ENCODE data around the gene MAVS.

The MAVS gene

GRCh38 chr20:3812975-3813847 lies 33.4 kb upstream of the MAVS start:
- Mint-ChIP-seq H3K4me1 (peaks cover 9% of the 10 kb centered on the region), H3K36me3 (ENCODE audit: low read depth) (no peaks in the 10 kb centered on the region), H3K9me3 (no peaks in the 10 kb centered on the region), H3K27me3 (ENCODE audit: low read depth, poor library complexity) (peaks cover 16% of the 10 kb centered on the region), H3K27ac (no peak overlapping the region), H3K4me3 (no peak overlapping the region)
- no peak for TF ChIP-seq CTCF (IDR thresholded peaks at IDR 0.05)
- DNase-seq: no peak

DNA sequence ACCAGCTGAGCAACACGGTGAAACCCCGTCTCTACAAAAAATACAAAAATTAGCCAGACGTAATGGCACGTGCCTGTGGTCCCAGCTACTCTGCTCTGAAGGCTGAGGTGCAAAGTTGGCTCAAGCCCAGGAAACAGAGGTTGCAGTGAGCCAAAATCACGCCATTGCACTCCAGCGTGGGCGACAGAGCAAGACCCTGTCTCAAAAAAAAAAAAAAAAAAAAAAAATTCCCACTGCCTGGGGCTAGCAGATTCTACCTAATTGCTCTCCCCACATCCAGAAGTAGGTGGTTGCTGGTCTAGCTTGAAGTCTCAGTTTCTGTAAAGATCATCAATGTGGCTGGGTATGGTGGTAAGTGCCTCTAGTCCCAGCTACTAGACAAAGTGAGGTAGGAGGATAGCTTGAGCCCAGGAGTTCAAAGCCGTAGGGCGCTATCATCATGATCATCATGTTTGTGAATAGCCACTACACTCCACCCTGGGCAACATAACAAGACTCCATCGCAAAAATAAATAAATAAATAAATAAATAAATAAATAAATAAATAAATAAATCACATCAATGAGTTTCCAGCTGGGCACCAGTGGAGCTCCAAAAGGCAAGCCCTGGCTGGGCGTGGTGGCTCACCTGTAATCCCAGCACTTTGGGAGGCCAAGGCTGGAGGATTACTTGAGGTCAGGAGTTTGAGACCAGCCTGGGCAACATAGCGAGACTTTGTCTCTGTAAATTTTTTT lies 32.6 kb upstream of the MAVS start:
- Mint-ChIP-seq H3K9me3 (no peaks in the 10 kb centered on the region), H3K27me3 (ENCODE audit: low read depth, poor library complexity) (peaks cover 16% of the 10 kb centered on the region), H3K4me3 (no peak overlapping the region), H3K36me3 (ENCODE audit: low read depth) (no peaks in the 10 kb centered on the region), H3K4me1 (peaks cover 17% of the 10 kb centered on the region), H3K27ac (no peak overlapping the region)
- TF ChIP-seq CTCF (IDR thresholded peaks at IDR 0.05): no peak
- no peak for DNase-seq

- no peak for DNase-seq
- no peak for TF ChIP-seq CTCF (IDR thresholded peaks at IDR 0.05)
- H3K36me3 Mint-ChIP-seq (ENCODE audit: low read depth): no peaks in the 10 kb centered on the region
- peaks cover 26% of the 10 kb centered on the region for H3K4me1 Mint-ChIP-seq
- peaks cover 14% of the 10 kb centered on the region for H3K27me3 Mint-ChIP-seq (ENCODE audit: low read depth, poor library complexity)
- no peak overlapping the region for H3K27ac Mint-ChIP-seq
- H3K4me3 Mint-ChIP-seq: no peak overlapping the region
- no peaks in the 10 kb centered on the region for H3K9me3 Mint-ChIP-seq
These were observed 31.6 kb upstream of the MAVS start for GRCh38 chr20:3814928-3815495.

DNA sequence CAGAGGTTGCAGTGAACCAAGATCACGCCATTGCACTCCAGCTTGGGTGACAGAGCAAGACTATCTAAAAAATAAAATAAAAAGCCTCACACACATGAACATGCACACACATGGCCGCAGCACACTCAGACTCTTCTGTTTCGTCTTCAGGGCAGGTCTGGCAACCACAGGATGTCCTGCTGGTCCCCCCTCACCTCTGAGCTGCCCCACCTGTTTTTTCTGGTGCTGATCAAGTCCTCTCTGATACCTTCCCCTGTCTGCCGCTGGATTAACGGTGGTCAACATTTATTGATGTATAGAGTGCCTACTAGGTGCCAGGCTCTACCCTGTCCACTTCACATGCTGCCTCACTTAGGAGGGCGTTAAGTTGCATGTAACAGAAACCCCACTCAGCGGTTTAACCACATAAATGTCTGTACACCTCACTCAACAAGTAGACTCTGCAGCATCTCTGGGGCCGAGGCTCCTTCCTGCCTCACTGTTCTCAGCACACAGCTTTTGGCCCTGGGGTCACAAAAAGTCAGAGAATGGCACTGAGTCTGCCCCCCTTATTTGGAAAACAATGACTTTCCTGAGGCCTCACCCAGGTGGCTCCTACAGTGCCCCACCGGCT lies 30.8 kb upstream of the MAVS start:
- H3K9me3 Mint-ChIP-seq: no peaks in the 10 kb centered on the region
- no peaks in the 10 kb centered on the region for H3K36me3 Mint-ChIP-seq (ENCODE audit: low read depth)
- no peak for DNase-seq
- no peak overlapping the region for H3K27ac Mint-ChIP-seq
- peaks cover 14% of the 10 kb centered on the region for H3K27me3 Mint-ChIP-seq (ENCODE audit: low read depth, poor library complexity)
- no peak for TF ChIP-seq CTCF (IDR thresholded peaks at IDR 0.05)
- H3K4me1 Mint-ChIP-seq: peaks cover 28% of the 10 kb centered on the region
- no peak overlapping the region for H3K4me3 Mint-ChIP-seq

DNA sequence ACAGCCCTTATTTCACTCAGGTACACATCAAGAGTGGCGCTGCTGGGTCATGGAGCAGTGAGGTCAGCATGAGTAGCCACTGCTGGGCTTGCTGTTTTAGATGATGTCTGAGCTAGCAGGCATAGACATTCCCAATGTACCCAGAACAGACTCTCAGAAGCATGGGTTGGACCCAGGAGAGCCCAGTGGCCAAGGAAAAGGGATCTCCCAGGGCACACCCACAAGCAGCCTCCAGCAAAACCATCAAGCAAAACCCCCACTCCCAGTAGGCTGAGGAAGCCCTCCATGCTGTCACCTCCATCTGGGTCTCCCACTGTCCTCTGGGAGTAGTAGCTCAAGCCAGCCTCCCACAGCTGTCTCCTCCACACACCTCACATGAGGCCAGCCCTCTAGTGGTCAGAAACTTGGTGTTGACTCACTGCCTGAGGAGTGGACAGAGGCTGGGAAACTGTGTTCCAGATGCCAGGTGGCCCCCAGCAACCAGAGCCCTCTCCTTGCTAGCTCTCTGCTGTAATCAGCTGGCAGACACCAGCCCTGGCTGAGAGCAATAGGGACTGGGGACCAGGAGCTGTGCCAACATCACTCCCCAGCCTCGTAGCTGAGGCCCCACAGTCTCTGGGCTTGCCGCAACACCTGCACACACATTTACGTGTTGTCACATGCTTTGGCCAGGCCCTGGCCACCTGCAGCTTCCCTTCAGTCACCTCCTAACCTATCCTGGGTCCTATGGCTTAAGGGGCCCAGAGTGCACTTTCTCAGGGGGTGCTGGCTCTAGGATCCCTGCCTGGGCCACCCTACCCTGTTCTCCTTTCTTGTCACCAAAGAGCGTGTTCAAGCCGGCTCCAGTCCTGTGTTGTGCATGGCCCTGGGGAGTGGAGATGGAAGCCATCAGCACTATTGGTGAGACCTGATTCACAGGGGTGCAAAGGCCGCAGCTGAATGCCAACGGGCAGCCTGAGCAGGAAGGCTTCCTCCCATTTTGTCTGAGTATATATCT lies 28.2 kb upstream of the MAVS start:
- peak overlapping the region; percentile 83 for H3K27ac Mint-ChIP-seq
- no peaks in the 10 kb centered on the region for H3K9me3 Mint-ChIP-seq
- H3K27me3 Mint-ChIP-seq (ENCODE audit: low read depth, poor library complexity): peaks cover 9% of the 10 kb centered on the region
- peaks cover 32% of the 10 kb centered on the region for H3K4me1 Mint-ChIP-seq
- H3K4me3 Mint-ChIP-seq: peak overlapping the region; percentile 59
- TF ChIP-seq CTCF (IDR thresholded peaks at IDR 0.05): peak; percentile 60
- no peaks in the 10 kb centered on the region for H3K36me3 Mint-ChIP-seq (ENCODE audit: low read depth)
- peak; percentile 68 for DNase-seq

All from nephron progenitor cell (in vitro differentiated cells).